GM23338 (cell line): ENCODE results near the gene ITPR3. TPM values are rescaled to one million over a fixed set of nuclear protein-coding genes. Genes with fewer than 3 reads are reported as not detected.

Experiments used
- ATAC-seq: fragments of 200-7000 bp; cut with Tn5 transposase; 3 replicates; pipeline ENCODE4 v1.9.1; 2020
- DNase-seq: peaks from one replicate; pipeline ENCODE4 v3.0.0-alpha.2; 2015; ENCODE audit warnings: low spot score
- H2AFZ ChIP-seq: fragments of 200-600 bp; sonication (generic); 2 replicates; pipeline ENCODE4 v1.8.0; 2016; ENCODE audit warnings: antibody characterized with exemption, mild to moderate bottlenecking, moderate library complexity
- H3F3A ChIP-seq: fragments of 200-600 bp; sonication (generic); replicated peaks from 2 replicates; pipeline ENCODE4 v1.8.0; 2017; ENCODE audit warnings: antibody characterized with exemption, mixed run types, low read depth
- H3K27ac ChIP-seq: fragments of 200-600 bp; sonication (generic); 2 replicates; pipeline ENCODE4 v1.6.1; 2016; ENCODE audit warnings: low read depth
- H3K27me3 ChIP-seq: fragments of 200-600 bp; sonication (generic); 2 replicates; pipeline ENCODE4 v1.8.0; 2016; ENCODE audit warnings: mild to moderate bottlenecking, mixed run types, moderate library complexity; ENCODE audit not compliant: insufficient read depth
- H3K36me3 ChIP-seq: fragments of 200-600 bp; sonication (generic); 2 replicates; pipeline ENCODE4 v1.8.0; 2016; ENCODE audit warnings: mild to moderate bottlenecking; ENCODE audit not compliant: insufficient read depth
- H3K4me1 ChIP-seq: fragments of 200-600 bp; sonication (generic); 2 replicates; pipeline ENCODE4 v1.8.0; 2016; ENCODE audit warnings: mild to moderate bottlenecking, moderate library complexity; ENCODE audit not compliant: insufficient read depth
- H3K4me2 ChIP-seq: fragments of 200-600 bp; sonication (generic); 2 replicates; pipeline ENCODE4 v1.7.1; 2017; ENCODE audit warnings: mixed run types
- H3K4me3 ChIP-seq: fragments of 200-600 bp; sonication (generic); 2 replicates; pipeline ENCODE4 v1.6.1; 2016; ENCODE audit warnings: mixed run types
- H3K79me2 ChIP-seq: fragments of 200-600 bp; sonication (generic); replicated peaks from 2 replicates; pipeline ENCODE4 v1.8.0; 2017; ENCODE audit warnings: mild to moderate bottlenecking; ENCODE audit not compliant: insufficient read depth
- H3K9me2 ChIP-seq: fragments of 200-600 bp; sonication (generic); 2 replicates; pipeline ENCODE4 v1.8.0; 2017; ENCODE audit not compliant: insufficient read depth
- H4K20me1 ChIP-seq: fragments of 200-600 bp; sonication (generic); replicated peaks from 2 replicates; pipeline ENCODE4 v1.8.0; 2017; ENCODE audit warnings: mild to moderate bottlenecking; ENCODE audit not compliant: insufficient read depth
- H3K27ac Mint-ChIP-seq: 2 replicates; pipeline ENCODE4 v1.8.0; 2020; ENCODE audit warnings: inconsistent platforms, mild to moderate bottlenecking, moderate library complexity, mixed read lengths
- H3K27me3 Mint-ChIP-seq: 3 replicates; pipeline ENCODE4 v1.8.0; 2022; ENCODE audit warnings: low read depth, mild to moderate bottlenecking, moderate library complexity, mixed read lengths, inconsistent platforms; ENCODE audit not compliant: insufficient read depth, poor library complexity
- H3K36me3 Mint-ChIP-seq: 3 replicates; pipeline ENCODE4 v1.8.0; 2021; ENCODE audit warnings: low read depth, mild to moderate bottlenecking, inconsistent platforms, moderate library complexity, mixed read lengths
- H3K4me1 Mint-ChIP-seq: 3 replicates; pipeline ENCODE4 v1.8.0; 2020; ENCODE audit warnings: mild to moderate bottlenecking, inconsistent platforms, mixed read lengths
- H3K4me3 Mint-ChIP-seq: 3 replicates; pipeline ENCODE4 v1.8.0; 2021; ENCODE audit warnings: moderate library complexity, mild to moderate bottlenecking, inconsistent platforms, mixed read lengths
- H3K9me3 Mint-ChIP-seq: 3 replicates; pipeline ENCODE4 v1.8.0; 2020; ENCODE audit warnings: moderate library complexity, mild to moderate bottlenecking, inconsistent platforms, mixed read lengths
- STAT1 ChIP-seq: IDR thresholded peaks from one replicate; pipeline ENCODE4 v1.6.1; 2016; ENCODE audit warnings: antibody characterized with exemption; ENCODE audit not compliant: unreplicated experiment
- ZNF114 ChIP-seq: fragments of 250-450 bp; sonication (Bioruptor Pico); IDR thresholded peaks from 2 replicates; pipeline ENCODE4 v1.5.0; 2020; ENCODE audit warnings: mild to moderate bottlenecking, moderate library complexity
- polyA plus RNA-seq: library from polyadenylated mRNA; unstranded; fragments of >200 nt; fragmentation: Nextera tagmentation; extraction: Ambion mirVana; gene quantifications from 2 replicates; pipeline ENCODE4 v1.2.1, GENCODE V29; 2016
- total RNA-seq: library from RNA; depleted of rRNA; stranded (reverse); fragments of >200 nt; shearing (Covaris generic); gene quantifications from 2 replicates; pipeline ENCODE4 v1.2.3, GENCODE V29; 2014
- TF ChIP-seq, protein P1 (sequence below): IDR thresholded peaks from one replicate; pipeline ENCODE4 v1.6.1; 2018; ENCODE audit warnings: antibody characterized with exemption; ENCODE audit not compliant: unreplicated experiment
- TF ChIP-seq, protein P2 (sequence below), 2 experiments: fragments of 200-600 bp in 1 of 2; sonication (generic) in 1 of 2; conservative IDR thresholded peaks; 2 replicates each; pipeline versions ENCODE4 v1.5.1 to v1.6.1; 2016 to 2017; ENCODE audit warnings: antibody characterized with exemption in 2 of 2, low read depth in 2 of 2, mild to moderate bottlenecking in 2 of 2, moderate library complexity in 1 of 2
- TF ChIP-seq, protein P3 (sequence below): fragments of 250-450 bp; sonication (Bioruptor Pico); IDR thresholded peaks from 2 replicates; pipeline ENCODE4 v1.5.0; 2020; ENCODE audit warnings: mild to moderate bottlenecking, moderate library complexity

The ITPR3 gene
- total and polyA plus RNA-seq, 2 experiments from 2014 or later, result 7.3 to 31.9 TPM

DNA sequence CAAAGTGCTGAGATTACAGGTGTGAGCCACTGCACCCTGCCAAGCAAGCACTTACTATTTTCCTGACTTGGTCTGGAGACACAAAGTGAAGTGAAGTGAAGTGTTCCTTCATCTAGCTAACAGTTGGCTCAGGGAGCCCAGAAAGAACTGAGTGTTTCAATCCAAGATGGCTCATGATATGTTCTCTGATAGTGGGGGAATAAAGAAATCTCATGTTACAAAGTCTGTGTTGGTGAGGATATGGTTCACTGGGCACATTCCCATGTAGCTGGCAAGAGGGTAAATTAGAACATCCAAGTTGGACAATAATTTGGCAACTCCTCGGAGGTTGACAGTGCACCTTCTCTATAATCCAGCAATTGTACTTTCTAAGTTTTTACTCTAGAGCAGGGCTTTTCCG is 5.0 kb upstream of the ITPR3 start (continued):
- TF ChIP-seq ZNF114 (CRISPR knock-in tag), result no peak
- TF ChIP-seq, protein P1, sequence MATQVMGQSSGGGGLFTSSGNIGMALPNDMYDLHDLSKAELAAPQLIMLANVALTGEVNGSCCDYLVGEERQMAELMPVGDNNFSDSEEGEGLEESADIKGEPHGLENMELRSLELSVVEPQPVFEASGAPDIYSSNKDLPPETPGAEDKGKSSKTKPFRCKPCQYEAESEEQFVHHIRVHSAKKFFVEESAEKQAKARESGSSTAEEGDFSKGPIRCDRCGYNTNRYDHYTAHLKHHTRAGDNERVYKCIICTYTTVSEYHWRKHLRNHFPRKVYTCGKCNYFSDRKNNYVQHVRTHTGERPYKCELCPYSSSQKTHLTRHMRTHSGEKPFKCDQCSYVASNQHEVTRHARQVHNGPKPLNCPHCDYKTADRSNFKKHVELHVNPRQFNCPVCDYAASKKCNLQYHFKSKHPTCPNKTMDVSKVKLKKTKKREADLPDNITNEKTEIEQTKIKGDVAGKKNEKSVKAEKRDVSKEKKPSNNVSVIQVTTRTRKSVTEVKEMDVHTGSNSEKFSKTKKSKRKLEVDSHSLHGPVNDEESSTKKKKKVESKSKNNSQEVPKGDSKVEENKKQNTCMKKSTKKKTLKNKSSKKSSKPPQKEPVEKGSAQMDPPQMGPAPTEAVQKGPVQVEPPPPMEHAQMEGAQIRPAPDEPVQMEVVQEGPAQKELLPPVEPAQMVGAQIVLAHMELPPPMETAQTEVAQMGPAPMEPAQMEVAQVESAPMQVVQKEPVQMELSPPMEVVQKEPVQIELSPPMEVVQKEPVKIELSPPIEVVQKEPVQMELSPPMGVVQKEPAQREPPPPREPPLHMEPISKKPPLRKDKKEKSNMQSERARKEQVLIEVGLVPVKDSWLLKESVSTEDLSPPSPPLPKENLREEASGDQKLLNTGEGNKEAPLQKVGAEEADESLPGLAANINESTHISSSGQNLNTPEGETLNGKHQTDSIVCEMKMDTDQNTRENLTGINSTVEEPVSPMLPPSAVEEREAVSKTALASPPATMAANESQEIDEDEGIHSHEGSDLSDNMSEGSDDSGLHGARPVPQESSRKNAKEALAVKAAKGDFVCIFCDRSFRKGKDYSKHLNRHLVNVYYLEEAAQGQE, result no peak

DNA sequence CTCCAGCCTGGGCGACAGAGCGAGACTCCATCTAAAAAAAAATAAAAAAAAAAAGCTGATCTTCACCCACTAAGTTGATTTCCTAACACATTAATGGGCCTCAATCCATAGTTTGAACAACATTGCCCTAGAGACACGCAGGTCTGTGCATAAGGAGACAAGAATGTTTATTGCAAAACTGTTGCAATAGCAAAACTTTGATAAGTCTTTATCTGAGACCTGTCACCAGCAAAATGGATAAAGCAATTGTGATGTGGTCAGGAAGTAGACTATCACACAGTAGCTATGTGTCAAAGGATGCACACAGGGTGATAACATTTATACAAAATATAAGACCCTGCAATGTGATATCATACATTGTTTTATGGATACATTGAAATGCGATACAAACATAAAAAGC is 4.2 kb upstream of the ITPR3 start:
- H3K27me3 Mint-ChIP-seq, result peaks cover 22% of the 10 kb centered on the region

More for the DNA sequence above, 4.2 kb upstream of the ITPR3 start:
- peaks cover 29% of the 10 kb centered on the region for H3K27me3 ChIP-seq
- H3K4me3 ChIP-seq, result no peak overlapping the region
- peaks cover under 1% of the 10 kb centered on the region; the same call in 1 of the 2 replicates for H3K79me2 ChIP-seq
- H3K27ac ChIP-seq, result no peak overlapping the region
- ATAC-seq (no peak), DNase-seq (no peak)
- H3K4me2 ChIP-seq, result no peak overlapping the region
- Mint-ChIP-seq H3K36me3 (no peaks in the 10 kb centered on the region), H3K4me1 (peaks cover 15% of the 10 kb centered on the region), H3K27ac (no peak overlapping the region), H3K9me3 (no peaks in the 10 kb centered on the region), H3K4me3 (no peak overlapping the region)
- no peaks in the 10 kb centered on the region for H3K9me2 ChIP-seq
- peaks cover 4% of the 10 kb centered on the region; the same call in 1 of the 2 replicates for H3F3A ChIP-seq
- H3K4me1 ChIP-seq, result peaks cover 10% of the 10 kb centered on the region
- TF ChIP-seq, protein P2, sequence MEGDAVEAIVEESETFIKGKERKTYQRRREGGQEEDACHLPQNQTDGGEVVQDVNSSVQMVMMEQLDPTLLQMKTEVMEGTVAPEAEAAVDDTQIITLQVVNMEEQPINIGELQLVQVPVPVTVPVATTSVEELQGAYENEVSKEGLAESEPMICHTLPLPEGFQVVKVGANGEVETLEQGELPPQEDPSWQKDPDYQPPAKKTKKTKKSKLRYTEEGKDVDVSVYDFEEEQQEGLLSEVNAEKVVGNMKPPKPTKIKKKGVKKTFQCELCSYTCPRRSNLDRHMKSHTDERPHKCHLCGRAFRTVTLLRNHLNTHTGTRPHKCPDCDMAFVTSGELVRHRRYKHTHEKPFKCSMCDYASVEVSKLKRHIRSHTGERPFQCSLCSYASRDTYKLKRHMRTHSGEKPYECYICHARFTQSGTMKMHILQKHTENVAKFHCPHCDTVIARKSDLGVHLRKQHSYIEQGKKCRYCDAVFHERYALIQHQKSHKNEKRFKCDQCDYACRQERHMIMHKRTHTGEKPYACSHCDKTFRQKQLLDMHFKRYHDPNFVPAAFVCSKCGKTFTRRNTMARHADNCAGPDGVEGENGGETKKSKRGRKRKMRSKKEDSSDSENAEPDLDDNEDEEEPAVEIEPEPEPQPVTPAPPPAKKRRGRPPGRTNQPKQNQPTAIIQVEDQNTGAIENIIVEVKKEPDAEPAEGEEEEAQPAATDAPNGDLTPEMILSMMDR (conservative IDR thresholded peaks at IDR 0.05; ENCODE audit: low read depth in 2 of 2), result no peak
- TF ChIP-seq, protein P3, sequence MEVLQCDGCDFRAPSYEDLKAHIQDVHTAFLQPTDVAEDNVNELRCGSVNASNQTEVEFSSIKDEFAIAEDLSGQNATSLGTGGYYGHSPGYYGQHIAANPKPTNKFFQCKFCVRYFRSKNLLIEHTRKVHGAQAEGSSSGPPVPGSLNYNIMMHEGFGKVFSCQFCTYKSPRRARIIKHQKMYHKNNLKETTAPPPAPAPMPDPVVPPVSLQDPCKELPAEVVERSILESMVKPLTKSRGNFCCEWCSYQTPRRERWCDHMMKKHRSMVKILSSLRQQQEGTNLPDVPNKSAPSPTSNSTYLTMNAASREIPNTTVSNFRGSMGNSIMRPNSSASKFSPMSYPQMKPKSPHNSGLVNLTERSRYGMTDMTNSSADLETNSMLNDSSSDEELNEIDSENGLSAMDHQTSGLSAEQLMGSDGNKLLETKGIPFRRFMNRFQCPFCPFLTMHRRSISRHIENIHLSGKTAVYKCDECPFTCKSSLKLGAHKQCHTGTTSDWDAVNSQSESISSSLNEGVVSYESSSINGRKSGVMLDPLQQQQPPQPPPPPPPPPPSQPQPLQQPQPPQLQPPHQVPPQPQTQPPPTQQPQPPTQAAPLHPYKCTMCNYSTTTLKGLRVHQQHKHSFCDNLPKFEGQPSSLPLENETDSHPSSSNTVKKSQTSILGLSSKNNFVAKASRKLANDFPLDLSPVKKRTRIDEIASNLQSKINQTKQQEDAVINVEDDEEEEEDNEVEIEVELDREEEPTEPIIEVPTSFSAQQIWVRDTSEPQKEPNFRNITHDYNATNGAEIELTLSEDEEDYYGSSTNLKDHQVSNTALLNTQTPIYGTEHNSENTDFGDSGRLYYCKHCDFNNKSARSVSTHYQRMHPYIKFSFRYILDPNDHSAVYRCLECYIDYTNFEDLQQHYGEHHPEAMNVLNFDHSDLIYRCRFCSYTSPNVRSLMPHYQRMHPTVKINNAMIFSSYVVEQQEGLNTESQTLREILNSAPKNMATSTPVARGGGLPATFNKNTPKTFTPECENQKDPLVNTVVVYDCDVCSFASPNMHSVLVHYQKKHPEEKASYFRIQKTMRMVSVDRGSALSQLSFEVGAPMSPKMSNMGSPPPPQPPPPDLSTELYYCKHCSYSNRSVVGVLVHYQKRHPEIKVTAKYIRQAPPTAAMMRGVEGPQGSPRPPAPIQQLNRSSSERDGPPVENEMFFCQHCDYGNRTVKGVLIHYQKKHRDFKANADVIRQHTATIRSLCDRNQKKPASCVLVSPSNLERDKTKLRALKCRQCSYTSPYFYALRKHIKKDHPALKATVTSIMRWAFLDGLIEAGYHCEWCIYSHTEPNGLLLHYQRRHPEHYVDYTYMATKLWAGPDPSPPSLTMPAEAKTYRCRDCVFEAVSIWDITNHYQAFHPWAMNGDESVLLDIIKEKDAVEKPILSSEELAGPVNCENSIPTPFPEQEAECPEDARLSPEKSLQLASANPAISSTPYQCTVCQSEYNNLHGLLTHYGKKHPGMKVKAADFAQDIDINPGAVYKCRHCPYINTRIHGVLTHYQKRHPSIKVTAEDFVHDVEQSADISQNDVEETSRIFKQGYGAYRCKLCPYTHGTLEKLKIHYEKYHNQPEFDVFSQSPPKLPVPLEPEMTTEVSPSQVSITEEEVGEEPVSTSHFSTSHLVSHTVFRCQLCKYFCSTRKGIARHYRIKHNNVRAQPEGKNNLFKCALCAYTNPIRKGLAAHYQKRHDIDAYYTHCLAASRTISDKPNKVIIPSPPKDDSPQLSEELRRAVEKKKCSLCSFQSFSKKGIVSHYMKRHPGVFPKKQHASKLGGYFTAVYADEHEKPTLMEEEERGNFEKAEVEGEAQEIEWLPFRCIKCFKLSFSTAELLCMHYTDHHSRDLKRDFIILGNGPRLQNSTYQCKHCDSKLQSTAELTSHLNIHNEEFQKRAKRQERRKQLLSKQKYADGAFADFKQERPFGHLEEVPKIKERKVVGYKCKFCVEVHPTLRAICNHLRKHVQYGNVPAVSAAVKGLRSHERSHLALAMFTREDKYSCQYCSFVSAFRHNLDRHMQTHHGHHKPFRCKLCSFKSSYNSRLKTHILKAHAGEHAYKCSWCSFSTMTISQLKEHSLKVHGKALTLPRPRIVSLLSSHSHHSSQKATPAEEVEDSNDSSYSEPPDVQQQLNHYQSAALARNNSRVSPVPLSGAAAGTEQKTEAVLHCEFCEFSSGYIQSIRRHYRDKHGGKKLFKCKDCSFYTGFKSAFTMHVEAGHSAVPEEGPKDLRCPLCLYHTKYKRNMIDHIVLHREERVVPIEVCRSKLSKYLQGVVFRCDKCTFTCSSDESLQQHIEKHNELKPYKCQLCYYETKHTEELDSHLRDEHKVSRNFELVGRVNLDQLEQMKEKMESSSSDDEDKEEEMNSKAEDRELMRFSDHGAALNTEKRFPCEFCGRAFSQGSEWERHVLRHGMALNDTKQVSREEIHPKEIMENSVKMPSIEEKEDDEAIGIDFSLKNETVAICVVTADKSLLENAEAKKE, result no peak
- no peak for TF ChIP-seq STAT1
- no peaks in the 10 kb centered on the region for H4K20me1 ChIP-seq
- no peaks in the 10 kb centered on the region for H3K36me3 ChIP-seq
- H2AFZ ChIP-seq, result no peak overlapping the region
